A549 treated with ZK216348 at 1 μM for 4 hours (cell line): Measurements from ENCODE around the gene PCYT1A. TPM values are rescaled to one million over a fixed set of nuclear protein-coding genes. Genes with fewer than 3 reads are reported as not detected.

Source experiments
- total RNA-seq: library from RNA; stranded (reverse); fragments of 200-300 nt; extraction: Qiagen RNA extraction; gene quantifications from 5 replicates; pipeline ENCODE4 v1.2.3, GENCODE V29; 2022; ENCODE audit warnings: low read depth

PCYT1A gene
- 29.7 to 39.4 TPM (median 33.6 TPM) in 5 replicates for total RNA-seq

DNA sequence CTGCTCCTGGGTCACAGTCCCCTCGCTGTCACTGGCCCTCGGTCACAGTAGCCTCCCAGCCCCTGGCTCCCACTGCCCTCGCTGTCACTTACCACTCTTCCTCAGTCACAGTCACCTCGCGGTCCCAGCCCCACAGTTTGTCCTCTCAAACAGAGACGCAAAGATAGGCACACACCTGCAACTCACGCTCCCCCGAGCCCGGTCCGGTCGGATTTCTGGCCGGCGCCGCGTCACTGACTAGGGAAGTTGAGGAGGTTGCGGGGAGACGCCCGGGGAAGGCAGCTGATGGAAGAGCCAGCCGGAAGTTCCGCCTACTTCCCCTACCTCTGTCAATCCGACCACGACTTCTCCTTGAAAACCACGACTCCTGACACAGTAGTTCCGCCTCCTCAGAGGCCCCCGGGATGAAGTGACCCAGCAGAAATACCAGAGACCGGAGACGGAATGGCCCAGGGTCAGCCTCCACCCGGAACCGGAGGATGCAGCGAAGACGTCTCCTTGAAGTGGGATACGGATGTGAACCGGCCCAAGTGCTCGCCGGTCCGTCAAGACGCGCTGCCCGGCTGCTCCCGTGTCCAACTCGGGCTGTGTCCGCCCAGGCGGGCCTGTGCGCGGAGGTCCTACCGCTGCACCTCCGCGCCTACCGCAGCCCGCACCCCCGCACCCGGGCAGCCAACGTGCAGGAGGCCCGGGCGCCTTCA lies at the start of gene PCYT1A:
PCYT1A (minus strand) TSS at position 287 of the 701 bp plus-strand sequence. CDS start 17,195 bp downstream, outside the sequence.

DNA sequence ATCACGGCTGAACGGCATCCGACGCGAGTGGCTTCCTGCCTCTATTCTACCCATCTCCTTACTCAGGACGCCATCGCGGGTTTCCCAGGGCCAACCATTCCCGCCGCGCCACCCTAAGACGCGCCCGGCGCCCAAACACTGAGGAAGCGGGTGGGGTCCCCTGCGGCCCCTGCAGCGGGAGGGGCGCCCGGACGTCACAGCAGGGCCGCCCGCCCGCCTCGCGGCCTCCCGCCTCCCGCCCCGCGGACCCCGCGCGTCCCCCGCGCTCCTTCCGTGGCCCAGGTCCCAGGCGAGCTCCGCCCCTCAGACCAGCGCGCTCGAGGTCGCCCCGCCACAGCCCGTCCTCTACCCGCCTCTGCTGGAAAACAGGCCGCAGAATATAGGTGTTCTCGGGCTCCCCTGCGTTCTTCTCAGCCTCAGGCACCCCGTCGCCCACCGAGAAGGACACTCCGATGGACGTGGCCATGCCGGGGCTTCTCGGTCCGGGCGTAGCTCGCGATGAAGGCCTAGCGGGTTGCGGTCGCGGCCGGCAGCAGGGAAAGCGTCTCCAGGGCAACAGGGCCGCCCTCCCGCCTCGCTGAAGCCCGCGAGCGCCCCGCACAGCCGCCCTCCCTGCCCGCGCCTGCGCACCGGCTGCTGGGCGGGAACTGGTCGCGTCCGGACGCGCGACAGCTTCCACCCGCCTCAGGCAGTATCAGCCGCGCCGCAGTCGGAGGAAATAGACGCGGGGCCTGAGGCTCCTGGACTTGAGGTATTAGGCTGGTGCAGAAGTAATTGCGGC lies 30.4 kb upstream of the PCYT1A start, which contains the start of gene DYNLT2B:
DYNLT2B (minus strand) TSS at position 554 of the 781 bp plus-strand sequence; CDS start at position 466, 88 bp downstream.

DNA sequence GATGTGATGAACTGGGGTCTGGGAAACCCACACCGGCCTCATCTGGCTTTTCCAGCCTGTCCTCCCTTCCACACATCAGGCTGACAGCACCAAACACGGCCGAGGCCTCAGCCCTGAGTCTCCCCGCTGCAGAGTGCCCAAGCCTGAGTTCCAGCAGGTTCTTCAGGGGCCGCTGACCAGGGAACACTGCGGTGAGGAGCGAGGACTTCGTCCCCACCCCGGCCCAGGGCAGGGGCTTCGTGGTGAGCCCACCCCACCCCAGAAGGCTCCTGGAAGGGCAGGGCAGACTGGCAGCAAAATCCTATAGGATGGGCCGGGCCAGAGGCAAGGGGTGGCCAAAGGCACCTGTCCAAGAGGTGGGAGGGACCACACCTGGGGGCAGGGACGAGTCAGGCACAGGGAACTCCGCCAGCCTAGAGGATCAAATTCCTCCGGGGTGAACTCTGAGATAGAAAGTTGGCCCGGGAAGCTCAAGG lies 71.4 kb downstream of the PCYT1A start, which contains the start of gene SLC51A:
SLC51A (plus strand) TSS at position 446 of the 476 bp plus-strand sequence. CDS start 179 bp downstream, outside the sequence.

DNA sequence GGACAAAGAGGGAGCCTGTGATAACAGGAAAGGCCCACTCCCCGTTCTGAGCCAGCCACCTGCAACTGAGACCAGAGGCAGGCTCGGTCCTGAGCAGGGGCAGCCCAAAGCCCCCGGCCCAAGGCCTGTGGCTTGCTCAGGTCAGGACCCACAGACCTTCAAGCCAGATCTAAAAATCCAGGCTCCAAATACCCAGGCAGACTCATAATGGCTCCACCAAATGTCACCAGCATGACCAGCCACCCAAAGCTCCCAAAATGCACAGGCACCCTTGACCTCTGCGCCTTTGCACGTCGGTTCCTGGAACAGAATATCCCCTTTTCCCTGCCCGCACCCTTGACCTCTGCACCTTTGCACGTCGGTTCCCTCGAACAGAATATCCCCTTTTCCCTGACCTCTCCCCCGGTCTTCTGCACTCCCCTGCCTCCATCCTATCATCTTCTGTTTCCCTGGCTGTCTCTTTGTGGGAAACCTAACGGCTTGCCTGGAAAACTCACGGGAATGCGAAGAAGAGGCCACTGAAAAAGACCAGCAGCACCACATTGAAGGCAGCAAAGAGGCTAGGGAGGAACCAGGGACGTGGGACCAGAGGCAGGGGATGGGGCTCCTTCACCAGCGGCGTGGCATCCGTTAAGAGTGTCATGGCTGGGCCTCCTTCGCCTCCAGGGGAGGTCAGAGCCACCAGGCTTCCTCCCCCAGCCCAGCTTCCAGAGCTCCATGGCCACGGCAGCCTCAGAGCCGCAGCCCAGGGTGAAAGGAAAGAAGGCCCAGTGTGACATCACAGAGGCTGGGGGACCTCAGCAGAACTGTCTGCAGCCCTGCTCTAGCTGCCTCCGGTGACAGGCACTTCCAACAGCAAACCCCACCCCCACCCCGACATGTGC lies 76.6 kb downstream of the PCYT1A start, which contains the start of gene ZDHHC19:
ZDHHC19 (minus strand) TSS at position 728 of the 884 bp plus-strand sequence; CDS start at position 643, 85 bp downstream.

Other genes starting within 250 kb of the PCYT1A start
- gene TFRC, start 205.6 kb downstream of the PCYT1A start, total RNA-seq = 68.1 to 107 TPM (median 90.1 TPM) in 5 replicates
- gene ZDHHC19, start 76.3 kb downstream of the PCYT1A start, total RNA-seq = not detected in 5 replicates
- gene SLC51A, start 71.2 kb downstream of the PCYT1A start, total RNA-seq = not detected in 5 replicates
- 21.3 to 27.2 TPM (median 23.2 TPM) in 5 replicates for gene DYNLT2B, start 30.5 kb upstream of the PCYT1A start, total RNA-seq
- gene TM4SF19, start 50.7 kb upstream of the PCYT1A start, total RNA-seq = 6.4 to 11.8 TPM (median 8.6 TPM) in 5 replicates
- 6.7 to 11.3 TPM (median 7.8 TPM) in 5 replicates for gene UBXN7, start 144.7 kb upstream of the PCYT1A start, total RNA-seq
- gene RNF168, start 216.0 kb upstream of the PCYT1A start, total RNA-seq = 3.3 to 4.8 TPM (median 4.1 TPM) in 5 replicates
- gene SMCO1, start 227.6 kb upstream of the PCYT1A start, total RNA-seq = not detected in 5 replicates